ENCODE data around the gene SLC29A4. TPM values are rescaled to one million over a fixed set of nuclear protein-coding genes. Genes with fewer than 3 reads are reported as not detected.
"Not testable (repeated sequence)": the region's sequence is repeated elsewhere in the genome, so short reads cannot be mapped to it uniquely, and the experiment has no call there.

The SLC29A4 gene
- polyA plus RNA-seq, 4 donors = 19.9 to 29.6 (median 24.9) TPM

DNA sequence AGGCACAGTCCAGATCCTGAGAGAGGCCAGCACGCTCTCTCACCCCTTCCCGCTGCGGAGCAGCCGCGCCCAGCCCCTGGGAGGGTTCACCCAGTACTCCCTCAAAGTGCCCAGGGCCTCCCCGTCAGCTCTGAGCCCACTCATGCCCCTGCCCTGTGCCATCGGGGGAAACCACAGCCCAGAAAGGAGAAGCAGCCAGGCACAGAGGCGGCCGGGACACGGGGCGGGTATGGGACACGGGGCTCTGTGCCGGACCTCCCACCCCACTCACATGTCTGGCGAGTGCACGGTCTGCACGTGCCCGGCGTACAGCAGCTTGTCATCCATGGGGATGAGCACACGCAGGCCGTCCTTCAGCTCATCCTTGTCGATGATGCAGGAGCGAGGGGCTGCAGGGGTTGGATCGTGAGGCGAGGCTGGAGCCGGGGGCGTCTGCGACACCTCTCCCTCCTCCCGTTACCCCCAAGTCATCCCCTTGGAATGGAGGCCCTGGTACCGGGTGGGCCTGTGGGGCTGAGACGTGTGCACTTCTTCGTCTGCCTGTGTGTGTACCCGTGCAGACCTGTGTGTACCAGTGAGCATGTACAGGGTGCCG, 38.2 kb downstream of the SLC29A4 start:
- no peak for DNase-seq (ENCODE audit: low read depth in 4 of 4, low spot score in 3 of 4)

DNA sequence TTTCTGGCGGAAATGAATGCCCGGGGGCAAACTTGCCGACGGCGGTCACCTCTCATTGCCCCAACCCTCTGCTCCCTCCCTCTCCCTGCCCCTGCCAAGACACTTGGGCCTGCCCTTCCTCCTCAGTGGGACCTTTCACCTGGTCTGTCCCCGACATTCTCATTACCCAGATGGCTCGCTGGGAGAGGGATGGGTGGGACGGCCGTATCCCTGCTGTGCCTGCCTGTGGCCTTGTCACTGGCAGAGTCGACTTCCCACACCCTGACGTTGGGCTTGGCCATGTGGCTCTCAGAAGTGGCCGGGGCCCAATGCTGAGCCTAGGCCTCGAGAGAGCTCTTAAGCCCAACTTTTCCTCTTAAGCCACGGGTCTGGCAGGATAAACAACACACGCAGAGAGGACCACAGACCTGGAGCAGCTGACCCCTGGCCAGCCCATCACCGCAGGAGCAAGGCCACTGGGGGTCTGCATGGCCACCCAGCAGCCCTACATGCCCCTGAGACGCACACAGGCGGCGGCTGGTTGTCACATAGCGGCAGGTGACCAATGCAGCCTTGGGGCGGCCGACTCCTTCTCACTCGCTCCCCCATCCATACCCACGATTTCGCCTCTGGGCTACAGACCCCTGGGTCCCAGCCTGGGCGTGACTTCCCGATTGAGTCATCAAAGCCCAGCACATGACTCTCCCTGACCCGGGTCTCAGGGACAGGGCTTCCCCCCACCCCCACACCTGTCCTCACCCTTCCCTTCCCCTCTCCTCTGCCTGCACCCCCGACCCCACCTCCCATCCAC, 40.1 kb downstream of the SLC29A4 start:
- DNase-seq (ENCODE audit: low read depth in 4 of 4, low spot score in 3 of 4) = no peak

DNA sequence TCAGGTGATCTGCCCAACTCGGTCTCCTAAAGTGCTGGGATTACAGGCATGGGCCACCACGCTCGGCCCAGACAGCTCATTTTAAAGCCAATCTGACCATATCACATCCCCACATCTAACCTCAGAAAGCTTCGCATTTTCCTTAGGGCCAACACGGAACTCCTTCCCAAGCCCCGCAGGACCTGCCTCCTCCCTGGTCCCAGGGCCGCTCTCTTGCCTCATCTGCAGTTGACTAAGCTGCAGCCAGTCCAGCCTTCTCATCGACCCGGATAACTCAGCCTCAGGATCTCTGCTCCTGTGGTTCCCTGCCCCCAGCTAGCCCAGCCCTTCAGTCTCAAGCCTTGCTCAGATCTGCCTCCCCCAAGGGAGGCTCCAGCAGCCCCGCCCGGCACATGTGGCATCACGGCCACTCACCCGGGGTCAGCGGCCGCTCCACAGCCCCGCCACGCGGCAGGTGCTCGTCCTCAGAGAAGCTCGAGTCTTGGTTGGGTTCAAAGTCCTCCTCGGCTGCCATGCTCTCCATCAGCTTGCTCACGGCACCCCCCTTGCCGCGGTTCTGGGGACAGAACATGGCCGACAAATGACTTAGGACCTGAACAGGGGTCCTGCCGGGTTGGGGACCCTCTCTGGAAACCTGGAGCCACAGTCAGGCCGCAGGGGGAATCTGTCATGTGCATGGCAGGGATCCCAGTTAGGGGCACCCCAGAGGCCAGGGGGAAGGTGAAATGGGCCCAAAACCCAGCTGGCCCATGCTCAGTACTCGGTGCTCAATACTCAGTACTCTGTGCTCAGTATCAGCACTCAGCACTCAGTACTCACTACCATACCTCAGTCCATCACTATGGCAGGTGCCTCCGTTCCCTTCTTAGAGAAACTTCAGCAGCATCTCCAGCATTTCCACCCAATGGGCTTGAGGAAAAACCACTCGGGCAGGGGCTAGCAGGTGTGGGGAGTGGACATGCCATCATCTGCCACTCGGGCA, 41.3 kb downstream of the SLC29A4 start:
- DNase-seq (ENCODE audit: low read depth in 4 of 4, low spot score in 3 of 4) = not testable (repeated sequence)

DNA sequence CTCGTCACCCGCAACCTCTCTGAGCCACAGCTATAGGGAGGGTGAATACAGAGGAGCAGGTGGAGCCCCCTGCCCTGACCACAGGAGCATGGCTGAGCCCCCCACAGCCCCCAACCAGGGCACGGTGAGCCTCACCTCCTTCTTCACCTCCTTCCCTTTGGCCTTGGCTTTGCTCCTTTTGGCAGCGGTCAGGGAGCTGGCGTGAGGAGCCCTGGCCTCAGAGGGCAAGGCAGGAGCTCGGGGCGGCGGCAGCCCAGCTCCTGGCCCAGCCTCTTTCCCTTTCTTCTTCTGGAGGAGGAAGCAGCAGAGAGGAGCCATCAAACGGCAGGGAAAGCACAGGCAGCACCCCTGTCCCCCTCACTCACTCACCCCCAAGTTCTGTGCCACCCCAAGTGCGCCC, 42.2 kb downstream of the SLC29A4 start:
- DNase-seq (ENCODE audit: low read depth in 4 of 4, low spot score in 3 of 4) = no peak

DNA sequence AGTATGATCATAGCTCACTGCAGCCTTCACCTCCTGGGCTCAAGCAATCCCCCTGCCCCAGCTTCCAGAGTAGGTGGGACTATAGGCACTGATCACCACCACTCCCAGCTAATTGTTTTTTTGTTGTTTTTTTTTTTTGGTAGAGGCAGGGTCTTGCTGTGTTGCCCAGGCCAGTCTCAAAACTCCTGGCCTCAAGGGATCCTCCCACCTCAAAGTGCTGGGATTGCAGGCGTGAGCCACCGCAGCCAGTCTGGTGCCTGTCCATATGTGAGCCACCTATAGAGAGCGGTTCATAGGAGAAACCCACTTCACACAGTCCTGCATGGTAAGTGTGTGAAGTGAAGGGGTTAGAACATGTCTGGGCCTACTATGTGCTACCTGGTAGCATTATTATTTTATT, 47.5 kb downstream of the SLC29A4 start:
- DNase-seq (ENCODE audit: low read depth in 4 of 4, low spot score in 3 of 4) = no peak

DNA sequence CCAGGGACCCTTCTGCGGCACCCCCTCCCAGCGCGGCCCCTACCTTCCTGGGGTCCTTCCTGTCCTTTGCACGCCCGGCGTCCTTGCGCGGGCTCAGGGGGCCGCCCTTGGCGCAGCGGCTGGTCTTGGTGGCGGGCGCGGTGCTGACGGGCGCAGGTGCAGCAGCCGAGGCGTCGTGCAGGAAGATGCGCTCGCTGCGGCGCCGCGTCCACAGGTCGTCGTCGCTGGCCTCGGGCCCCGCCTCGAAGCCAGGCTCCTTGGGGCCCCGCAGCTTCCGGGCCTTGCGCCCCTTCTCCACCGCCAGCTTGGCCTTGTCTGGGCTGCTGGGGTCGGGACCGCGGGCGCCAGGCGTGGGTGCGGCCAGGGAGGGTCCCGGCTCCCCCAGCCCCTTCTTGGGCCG, 49.8 kb downstream of the SLC29A4 start:
- no peak for DNase-seq (ENCODE audit: low read depth in 4 of 4, low spot score in 3 of 4)

DNA sequence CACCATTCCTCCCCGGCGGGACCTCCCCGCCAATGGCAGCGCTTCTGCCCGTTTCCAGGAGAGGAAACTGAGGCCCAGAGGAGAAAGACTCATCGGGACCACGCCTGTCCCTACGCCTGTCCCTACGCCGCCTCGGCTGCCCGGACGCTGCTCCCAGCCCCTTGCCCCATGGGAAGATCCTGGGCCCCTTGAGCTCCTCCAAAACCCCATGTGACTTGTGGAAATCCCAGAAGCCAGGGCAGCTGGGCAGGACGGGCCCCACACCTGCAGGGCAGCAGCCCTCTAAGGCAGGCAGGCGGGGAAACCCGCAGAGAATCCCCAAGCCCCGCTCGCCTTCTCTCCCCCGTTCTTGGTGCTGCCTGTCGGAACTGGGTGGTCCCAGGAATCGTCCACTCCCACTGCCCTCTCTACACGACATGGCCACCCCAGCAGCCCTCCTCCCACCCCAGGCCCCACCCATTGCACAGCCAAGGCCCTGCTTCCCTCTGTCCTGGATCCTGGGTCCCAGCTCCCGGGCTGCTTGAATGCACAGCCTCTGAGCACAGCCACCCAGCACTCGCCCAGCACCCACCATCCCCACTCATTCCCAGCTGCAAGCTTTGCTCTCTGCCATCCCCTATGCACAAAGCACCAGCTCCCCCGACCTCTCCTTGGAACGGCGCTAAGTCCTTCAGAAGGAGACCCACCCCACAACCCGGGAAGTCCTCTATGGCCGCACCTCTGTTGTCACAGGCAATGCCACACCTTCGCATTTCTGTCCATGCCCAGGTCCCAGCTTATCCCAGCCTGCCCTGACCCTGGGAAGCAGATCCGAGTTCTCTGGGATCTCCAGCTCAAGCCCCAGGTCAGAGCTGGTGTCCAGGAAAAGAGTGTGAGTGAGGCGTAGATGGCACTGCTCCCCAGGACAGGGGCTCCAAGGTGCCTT, 50.6 kb downstream of the SLC29A4 start:
- DNase-seq (ENCODE audit: low read depth in 4 of 4, low spot score in 3 of 4) = no peak

DNA sequence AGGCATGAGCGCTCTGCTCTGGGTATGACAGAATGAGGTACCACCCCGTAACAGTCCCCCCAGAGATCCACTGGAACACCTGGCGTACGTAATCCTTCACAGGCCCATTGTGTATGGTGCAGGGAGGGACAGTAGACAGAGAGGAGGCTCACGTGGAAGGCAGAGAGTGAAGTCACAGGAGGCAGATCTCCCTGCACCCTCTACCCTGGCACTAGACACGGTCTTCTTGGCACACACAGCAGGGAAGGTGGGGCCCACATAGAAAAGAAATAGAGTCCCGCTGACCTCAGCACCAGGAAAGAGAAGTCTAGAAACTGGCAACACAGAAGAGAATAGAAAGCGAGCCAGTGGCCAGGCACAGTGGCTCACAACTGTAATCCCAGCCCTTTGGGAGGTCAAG, 51.9 kb downstream of the SLC29A4 start:
- no peak for DNase-seq (ENCODE audit: low read depth in 4 of 4, low spot score in 3 of 4)

DNA sequence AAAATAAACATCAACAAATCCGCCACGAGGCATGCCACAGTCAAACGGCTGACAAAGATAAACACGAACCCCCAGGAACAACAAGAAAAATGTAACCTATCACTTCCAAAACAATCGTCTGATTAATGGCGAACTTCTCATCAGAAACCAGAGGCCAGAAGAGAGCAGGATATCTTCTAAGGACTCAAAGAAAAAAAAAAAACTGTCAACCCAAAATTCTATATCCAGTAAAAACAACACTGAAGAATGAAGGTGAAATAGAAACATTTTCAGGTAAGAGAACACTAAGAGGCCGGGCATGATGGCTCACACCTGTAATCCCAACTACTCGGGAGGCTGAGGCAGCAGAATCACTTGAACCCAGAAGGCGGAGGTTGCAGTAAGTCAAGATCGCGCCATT, 54.3 kb downstream of the SLC29A4 start:
- no peak for DNase-seq (ENCODE audit: low read depth in 4 of 4, low spot score in 3 of 4)

DNA sequence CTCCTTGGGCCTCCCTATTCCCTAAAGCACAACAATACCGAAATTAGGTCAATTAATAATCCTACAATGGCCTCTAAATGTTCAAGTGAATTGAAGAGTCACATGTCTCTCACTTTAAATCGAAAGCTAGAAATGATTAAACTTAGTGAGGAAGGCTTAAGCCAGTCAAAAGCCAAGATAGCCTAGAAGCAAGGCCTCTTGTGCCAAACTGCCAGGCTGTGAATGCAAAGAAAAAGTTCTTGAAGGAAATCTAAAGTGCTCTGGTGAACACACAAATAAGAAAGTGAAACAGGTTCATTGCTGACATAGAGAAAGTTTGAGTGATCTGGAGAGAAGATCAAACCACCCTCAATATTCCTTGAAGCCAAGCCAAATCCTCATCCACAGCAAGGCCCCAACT, 57.2 kb downstream of the SLC29A4 start:
- no peak for DNase-seq (ENCODE audit: low read depth in 4 of 4, low spot score in 3 of 4)

DNA sequence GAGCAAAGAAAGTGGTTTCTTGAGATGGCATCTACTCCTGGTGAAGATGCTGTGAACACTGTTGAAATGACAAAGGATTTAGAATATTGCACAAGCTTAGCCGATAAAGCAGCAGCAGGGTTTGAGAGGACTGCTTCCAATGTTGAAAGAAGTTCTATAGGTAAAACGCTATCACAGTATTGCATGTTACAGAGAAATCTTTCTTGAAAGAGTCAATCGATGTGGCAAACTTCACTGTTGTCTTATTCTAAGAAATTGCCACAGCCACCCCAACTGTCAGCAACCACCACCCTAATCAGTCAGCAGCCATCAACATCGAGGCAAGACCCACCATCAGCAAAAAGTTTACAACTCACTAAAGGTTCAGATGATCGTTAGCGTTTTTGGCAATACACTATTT, 59.9 kb downstream of the SLC29A4 start:
- no peak for DNase-seq (ENCODE audit: low read depth in 4 of 4, low spot score in 3 of 4)

DNA sequence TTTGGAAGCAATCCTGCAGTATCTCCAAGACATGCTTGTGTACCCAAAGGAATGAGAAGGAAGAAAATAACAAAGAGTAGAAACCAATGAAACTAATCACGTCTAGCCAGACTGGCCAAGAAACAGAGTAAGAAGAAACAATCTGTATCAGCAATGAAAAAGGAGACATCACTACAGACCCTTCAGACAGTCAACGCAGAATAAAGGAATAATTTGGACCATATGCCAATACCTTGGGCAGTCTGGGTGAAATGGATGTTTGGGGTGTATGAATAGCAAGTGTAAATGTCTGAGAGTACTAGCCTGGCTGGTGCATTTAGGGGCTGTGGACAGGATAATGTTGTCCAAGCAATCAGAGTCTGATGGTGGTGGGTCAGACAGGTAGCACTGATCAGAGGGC, 61.1 kb downstream of the SLC29A4 start:
- no peak for DNase-seq (ENCODE audit: low read depth in 4 of 4, low spot score in 3 of 4)

DNA sequence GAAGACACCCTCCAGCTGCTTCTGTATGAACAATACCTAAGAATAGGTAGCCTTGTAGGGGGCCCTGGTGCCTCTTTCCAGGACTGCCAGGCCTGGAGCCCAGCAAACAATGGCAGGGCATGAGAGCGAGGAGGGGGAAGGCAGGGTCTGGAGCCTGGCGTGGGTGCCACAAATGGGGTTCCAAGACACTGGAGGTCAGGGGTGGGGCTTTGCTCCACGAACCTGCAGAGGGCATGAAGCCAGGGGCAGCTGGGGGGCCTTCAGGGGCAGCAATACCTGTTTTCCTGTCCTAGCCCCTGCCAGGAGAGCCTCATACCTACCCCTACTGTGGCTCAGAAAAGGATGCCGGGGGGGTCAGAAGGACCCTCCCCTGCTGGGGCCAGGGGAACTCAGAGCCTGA, 61.6 kb downstream of the SLC29A4 start:
- no peak for DNase-seq (ENCODE audit: low read depth in 4 of 4, low spot score in 3 of 4)

DNA sequence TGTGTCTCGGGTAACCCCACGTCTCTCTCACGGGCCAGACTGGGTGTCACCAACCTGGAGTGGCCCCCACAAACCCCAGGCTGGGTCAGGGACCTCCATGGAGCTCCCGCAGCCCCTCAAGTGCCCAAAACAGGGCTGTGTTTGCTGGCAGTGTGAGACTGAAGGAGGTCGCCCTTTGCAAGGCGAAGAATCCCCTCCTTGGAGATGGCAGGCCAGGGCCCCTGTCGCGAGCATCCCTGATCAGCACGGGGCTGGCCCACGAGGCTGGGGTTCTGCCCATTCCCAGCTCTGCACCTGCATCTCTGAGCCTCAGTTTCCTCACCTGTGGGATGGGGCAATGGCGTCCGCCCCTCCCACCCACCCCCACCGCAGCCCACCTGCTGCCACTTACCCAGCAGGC, 62.4 kb downstream of the SLC29A4 start:
- no peak for DNase-seq (ENCODE audit: low read depth in 4 of 4, low spot score in 3 of 4)

DNA sequence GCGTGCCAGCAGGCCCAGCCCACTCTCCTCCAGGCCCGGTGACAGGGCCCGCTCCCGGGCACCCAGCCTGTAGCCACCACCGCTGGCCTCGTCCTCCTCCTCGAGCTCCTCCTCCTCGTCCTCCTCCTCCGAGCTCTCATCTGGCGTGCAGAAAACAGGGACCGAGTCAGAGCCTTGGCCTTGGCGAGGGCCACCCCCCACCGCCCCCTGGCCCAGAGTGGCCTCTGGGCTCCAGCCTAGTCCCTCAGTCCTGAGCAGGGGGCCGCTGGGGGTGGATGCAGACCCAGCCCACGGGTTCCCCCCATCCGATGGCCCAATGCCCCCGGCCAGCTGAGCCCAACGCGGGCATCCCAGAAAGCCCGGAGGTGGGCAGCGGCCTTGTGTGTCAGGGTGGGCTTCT, 62.9 kb downstream of the SLC29A4 start:
- DNase-seq (ENCODE audit: low read depth in 4 of 4, low spot score in 3 of 4) = no peak

DNA sequence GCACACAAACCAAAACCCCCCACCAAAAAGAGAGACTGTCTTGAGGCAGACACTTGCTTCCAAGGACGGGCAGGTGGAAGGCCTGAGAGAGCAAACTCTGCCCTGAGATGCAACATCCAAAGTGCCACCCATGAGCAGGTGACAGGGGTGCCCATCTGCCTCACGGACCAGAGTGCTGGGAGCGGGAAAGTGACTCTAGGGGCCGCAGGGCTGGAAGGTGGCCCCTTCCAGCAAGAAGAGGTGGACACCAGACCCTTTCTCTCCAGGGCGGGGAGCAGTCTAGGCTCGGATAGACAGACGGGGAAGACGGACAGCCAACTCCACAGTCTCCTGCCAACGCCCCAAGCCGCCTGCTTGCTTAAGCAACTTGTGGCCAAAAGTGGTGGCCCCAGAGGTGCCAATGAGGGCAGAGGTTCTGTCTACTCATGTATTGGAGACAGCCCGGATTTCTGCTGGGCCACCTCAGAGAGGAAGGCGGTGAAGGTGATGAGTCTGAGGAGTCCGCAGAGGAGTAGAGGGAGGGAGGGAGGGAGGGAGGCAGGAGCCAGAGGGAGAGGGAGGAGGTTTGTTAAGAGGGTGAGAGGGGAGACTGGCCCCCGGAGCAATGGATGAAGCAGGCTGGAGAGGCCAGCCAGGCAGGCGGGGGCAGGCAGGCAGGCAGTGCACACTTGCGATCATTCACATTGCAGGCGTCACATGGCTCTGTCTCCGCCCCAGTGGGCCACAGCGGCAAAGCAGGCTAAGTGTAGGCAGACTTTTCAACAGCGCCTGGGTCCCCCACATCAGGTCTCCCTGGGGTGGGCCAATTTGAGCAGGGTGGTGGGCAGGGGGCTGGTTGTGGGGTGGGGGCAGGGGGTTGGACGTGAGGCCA, 65.6 kb downstream of the SLC29A4 start:
- DNase-seq (ENCODE audit: low read depth in 4 of 4, low spot score in 3 of 4) = no peak

DNA sequence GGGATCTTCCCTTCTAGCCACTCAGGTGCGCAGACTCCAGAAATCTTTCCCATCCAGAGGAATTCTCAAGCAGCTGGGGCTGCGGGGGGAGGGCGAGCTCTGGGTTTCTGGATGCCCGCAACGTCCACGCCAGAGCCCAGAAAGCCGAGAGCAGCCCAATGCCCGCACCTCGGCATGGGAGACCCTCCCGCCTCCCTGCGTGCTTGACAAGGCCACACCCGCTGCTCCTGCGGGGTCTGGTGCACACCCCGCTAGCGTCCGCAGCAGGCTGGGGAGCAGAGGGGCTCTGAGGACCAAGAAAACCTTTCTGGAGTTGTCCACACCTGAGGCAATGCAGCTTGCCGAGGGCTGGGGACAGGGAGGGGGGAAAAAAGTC, 66.2 kb downstream of the SLC29A4 start:
- no peak for DNase-seq (ENCODE audit: low read depth in 4 of 4, low spot score in 3 of 4)

DNA sequence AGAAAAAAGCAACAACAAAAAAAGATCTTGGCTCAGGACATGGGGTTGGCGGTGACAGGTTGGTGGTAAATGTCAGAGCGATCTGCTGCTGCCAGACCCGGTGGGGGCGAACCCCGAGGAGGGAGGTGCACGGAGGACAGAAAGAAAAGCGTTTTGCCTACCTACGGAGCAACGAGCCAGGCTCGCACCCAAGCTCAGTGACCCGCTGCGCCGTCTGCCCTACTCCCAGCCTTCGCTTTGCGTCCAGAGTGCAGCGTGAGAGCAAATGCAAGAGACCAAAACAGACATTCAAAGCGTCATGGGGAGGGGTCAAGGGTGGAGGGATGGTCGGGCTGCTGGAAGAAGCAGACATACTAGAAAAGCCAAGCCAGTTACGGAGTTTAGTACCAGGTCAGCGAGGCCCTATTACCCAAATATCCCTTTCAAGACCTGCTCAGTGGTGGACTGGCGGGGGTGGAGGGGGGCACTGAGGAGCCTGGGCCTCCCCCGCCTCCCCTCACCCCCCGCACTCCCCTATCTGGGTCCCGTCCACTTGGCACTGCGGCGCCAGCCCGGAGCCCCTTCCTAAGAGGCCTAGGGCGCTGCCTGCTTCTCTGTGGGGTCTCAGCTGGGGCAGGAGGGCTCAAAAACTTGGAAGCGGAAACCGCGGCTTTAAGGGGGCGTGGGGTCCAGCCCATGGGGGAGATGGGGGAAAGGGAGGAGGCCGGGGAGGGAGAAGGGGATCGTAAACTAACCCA, 66.9 kb downstream of the SLC29A4 start:
- peak in 1 of 4 donors; percentile 19 for DNase-seq (ENCODE audit: low read depth in 4 of 4, low spot score in 3 of 4)

DNA sequence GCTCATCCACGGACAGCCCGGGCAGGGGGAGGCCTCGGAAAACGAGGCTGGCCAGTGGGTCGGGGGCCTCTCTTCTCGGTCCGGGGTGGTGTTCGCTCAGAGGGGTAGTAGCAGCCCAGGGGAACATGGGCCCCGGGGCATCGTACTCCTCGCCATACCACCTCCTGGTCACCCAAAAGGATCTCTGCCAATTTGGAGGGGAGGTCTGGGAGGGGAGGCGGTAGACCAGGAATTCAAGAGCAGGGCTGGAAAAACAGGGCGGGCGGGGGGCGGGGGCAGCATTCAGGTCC, 67.4 kb downstream of the SLC29A4 start:
- no peak for DNase-seq (ENCODE audit: low read depth in 4 of 4, low spot score in 3 of 4)
